Lower lobe of right lung (tissue), 2 donors: ENCODE results near the gene SDK1. TPM values are rescaled to one million over a fixed set of nuclear protein-coding genes. Genes with fewer than 3 reads are reported as not detected.
"Not testable (repeated sequence)": the region's sequence is repeated elsewhere in the genome, so short reads cannot be mapped to it uniquely, and the experiment has no call there.

ENCODE experiments used
- ATAC-seq, 2 donors: fragments of 200-7000 bp; cut with Tn5 transposase; one replicate each; pipeline ENCODE4 v1.9.1; 2020 to 2022; ENCODE audit warnings: mild to moderate bottlenecking in 2 of 2, moderate library complexity in 2 of 2
- DNase-seq: peaks from one replicate; pipeline ENCODE4 v3.0.0-alpha.2; 2020
- H3K27ac ChIP-seq: fragments of 200-600 bp; one replicate; pipeline ENCODE4 v1.8.0; 2022
- H3K27me3 ChIP-seq: fragments of 200-600 bp; one replicate; pipeline ENCODE4 v1.8.0; 2022; ENCODE audit warnings: low read depth
- H3K36me3 ChIP-seq: fragments of 200-600 bp; one replicate; pipeline ENCODE4 v1.8.0; 2022; ENCODE audit warnings: mild to moderate bottlenecking
- H3K4me1 ChIP-seq: fragments of 200-600 bp; one replicate; pipeline ENCODE4 v1.8.0; 2022
- H3K4me3 ChIP-seq: fragments of 200-600 bp; one replicate; pipeline ENCODE4 v1.8.0; 2022; ENCODE audit warnings: mild to moderate bottlenecking
- H3K9me3 ChIP-seq: fragments of 200-600 bp; one replicate; pipeline ENCODE4 v1.8.0; 2022
- intact Hi-C: fragments of 100-400 bp; cut with DNase I; formaldehyde crosslinking; loops from one replicate; pipeline ENCODE4 v1.11.0; 2022
- total RNA-seq: library from RNA; stranded (reverse); fragmentation: NEBNext Ultra II Directional; extraction: Animal tissue kit (Norgen Biotek cat#: 25700); gene quantifications from one replicate; pipeline ENCODE4 v1.2.1, GENCODE V29; 2021
- TF ChIP-seq, protein P1 (sequence below): fragments of 200-600 bp; IDR thresholded peaks from one replicate; pipeline ENCODE4 v1.8.0; 2022; ENCODE audit warnings: antibody characterized with exemption, mild to moderate bottlenecking
- donor health status: DM: no; HTN: yes; CAD: no; lungs with severe emphysema.

Gene SDK1
- total RNA-seq, 1 donor from 2014 or later, result 10.0 TPM

DNA sequence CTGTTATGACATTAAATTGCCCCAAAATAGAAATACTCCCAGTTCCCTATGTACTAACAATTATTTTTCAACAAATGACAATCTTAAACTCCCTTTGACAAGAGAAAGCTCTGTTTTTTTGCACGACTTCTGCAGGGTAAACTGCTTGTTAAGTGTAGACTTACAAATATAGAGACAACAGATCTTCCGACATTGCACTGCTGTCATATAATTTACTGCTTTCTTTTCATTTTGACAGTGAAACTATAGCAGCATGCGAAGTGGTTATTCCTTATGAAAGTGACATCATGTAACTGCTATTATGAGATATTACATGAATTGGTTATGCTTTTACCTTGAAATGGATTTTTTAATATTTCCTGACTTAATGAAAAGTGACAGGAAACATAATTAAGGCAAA lies 659.9 kb downstream of the SDK1 start:
- no peak for DNase-seq
- no peak overlapping the region for H3K27ac ChIP-seq
- no peak overlapping the region for H3K4me3 ChIP-seq
- TF ChIP-seq, protein P1, sequence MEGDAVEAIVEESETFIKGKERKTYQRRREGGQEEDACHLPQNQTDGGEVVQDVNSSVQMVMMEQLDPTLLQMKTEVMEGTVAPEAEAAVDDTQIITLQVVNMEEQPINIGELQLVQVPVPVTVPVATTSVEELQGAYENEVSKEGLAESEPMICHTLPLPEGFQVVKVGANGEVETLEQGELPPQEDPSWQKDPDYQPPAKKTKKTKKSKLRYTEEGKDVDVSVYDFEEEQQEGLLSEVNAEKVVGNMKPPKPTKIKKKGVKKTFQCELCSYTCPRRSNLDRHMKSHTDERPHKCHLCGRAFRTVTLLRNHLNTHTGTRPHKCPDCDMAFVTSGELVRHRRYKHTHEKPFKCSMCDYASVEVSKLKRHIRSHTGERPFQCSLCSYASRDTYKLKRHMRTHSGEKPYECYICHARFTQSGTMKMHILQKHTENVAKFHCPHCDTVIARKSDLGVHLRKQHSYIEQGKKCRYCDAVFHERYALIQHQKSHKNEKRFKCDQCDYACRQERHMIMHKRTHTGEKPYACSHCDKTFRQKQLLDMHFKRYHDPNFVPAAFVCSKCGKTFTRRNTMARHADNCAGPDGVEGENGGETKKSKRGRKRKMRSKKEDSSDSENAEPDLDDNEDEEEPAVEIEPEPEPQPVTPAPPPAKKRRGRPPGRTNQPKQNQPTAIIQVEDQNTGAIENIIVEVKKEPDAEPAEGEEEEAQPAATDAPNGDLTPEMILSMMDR, result no peak
- H3K27me3 ChIP-seq, result no peaks in the 10 kb centered on the region
- no peaks in the 10 kb centered on the region for H3K4me1 ChIP-seq
- H3K9me3 ChIP-seq, result no peaks in the 10 kb centered on the region
- no peak for ATAC-seq
- no peaks in the 10 kb centered on the region for H3K36me3 ChIP-seq
- intact Hi-C loops, result no loop called here

DNA sequence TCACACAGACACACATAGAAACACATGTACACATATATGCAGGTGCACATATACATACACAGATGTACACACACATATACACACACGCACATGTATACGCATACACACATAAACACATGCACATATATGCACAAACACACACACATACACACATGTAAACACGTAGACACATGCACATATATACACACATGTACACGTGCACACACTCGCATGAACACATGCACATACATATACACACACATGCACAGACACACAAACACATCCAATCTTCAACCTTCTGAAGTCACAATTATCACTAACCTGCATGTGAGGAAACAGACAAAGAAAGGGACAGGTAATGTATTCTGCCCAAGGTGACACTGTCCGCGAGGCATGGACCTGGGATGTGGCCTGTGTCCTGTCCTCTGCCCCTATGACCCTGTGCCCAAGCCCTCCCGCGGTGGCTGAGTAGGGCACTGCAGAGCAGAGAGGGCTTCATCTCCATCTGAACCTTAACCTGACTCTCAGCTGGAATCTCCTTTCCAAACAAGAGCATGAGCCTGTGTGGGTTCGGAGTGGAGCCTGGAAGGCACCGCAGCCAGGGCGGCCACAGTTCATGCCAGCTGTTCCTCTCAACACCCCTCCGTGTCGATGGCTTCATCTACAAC lies 660.9 kb downstream of the SDK1 start:
- no peaks in the 10 kb centered on the region for H3K36me3 ChIP-seq
- TF ChIP-seq, protein P1, result no peak

DNA sequence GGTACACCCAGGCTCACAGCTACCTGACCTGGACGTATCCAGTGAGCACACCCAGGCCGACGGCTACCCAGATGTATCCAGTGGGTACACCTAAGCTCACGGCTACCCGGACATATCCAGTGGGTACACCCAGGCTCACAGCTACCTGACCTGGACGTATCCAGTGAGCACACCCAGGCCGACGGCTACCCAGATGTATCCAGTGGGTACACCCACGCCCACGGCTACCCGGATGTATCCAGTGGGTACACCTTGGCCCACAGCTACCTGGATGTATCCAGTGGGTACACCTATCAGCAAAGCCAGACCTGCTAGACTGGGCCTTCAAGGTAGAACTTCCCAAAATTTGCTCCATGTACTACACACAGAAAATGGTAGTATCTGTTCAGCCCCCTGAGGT lies 662.7 kb downstream of the SDK1 start:
- H3K36me3 ChIP-seq, H3K9me3 ChIP-seq, H3K27ac ChIP-seq, intact Hi-C loops, H3K4me3 ChIP-seq, DNase-seq, H3K27me3 ChIP-seq, H3K4me1 ChIP-seq, ATAC-seq: not testable (repeated sequence)

More for the DNA sequence above, 660.9 kb downstream of the SDK1 start:
- no peaks in the 10 kb centered on the region for H3K4me1 ChIP-seq
- no peaks in the 10 kb centered on the region for H3K9me3 ChIP-seq
- H3K4me3 ChIP-seq, result no peak overlapping the region
- DNase-seq, result no peak
- H3K27ac ChIP-seq, result no peak overlapping the region
- intact Hi-C loops, result no loop called here
- ATAC-seq, result no peak
- no peaks in the 10 kb centered on the region for H3K27me3 ChIP-seq

DNA sequence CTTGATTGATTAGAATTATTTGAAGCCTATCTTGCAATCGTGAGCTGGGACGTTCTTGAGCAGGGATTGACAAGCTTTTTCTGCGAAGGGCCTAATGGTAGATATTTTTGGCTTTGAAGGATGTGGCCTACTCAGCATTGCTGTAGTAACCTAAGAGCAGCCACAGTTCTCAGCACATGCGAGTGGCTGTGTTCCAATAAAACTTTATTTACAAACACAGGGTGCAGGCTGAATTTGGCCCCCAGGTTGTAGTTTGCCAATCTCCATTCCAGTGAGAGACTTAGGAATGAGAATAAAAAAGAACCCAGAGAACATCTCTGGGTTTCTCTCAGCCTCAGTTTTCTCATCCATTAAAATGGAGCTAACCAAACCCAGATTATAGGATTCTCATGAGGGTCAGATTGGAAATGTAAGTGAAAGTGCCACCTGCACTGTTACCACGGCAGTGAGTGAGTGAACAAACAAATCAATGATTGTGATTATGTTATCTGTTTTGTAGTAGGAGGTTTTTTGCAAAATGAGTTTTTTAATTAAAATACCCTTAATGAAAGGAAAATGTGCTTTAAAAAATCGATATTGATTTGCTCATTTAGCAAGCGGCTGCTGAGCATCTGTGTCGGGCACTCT lies 664.0 kb downstream of the SDK1 start:
- H3K27me3 ChIP-seq, result no peaks in the 10 kb centered on the region
- no peaks in the 10 kb centered on the region for H3K4me1 ChIP-seq
- intact Hi-C loops, result no loop called here
- DNase-seq (no peak), ATAC-seq (no peak)
- H3K27ac ChIP-seq, result no peak overlapping the region
- H3K9me3 ChIP-seq, result no peaks in the 10 kb centered on the region
- no peaks in the 10 kb centered on the region for H3K36me3 ChIP-seq
- TF ChIP-seq, protein P1, result no peak
- no peak overlapping the region for H3K4me3 ChIP-seq

DNA sequence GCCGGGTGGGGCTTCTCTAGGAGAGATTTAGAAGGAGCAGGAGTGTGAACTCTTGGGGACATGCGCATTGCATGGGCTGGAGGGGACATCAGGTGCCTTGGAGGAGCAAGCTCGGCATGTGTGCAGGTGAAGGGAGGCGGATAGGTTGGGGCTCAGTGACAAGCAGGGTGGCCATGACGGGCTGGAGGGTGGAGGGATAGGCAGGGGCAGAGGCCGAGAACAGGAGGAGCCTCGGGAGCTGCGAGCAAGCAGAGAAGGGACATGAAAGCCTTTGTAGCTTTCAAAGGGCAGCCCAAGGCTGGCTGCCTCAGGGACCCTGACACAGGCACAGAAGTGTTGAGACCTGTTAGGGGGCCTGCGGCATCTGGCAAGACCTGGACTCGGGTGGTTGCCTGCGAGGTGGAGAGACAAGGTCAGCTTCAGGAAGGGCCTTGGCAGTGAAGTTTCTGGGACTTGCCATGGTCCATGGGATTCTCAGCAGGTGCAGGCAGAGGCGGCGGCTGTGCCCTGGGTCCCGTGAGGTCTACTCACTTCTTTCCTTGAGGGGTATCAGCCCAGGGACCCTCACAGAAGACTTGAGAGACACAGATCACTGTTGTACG lies 664.8 kb downstream of the SDK1 start:
- no peak overlapping the region for H3K27ac ChIP-seq
- DNase-seq, result no peak
- TF ChIP-seq, protein P1, result no peak
- no peak overlapping the region for H3K4me3 ChIP-seq
- H3K9me3 ChIP-seq, result no peaks in the 10 kb centered on the region
- no peaks in the 10 kb centered on the region for H3K36me3 ChIP-seq
- ATAC-seq, result no peak
- H3K4me1 ChIP-seq, result no peaks in the 10 kb centered on the region
- intact Hi-C loops, result no loop called here
- H3K27me3 ChIP-seq, result no peaks in the 10 kb centered on the region

DNA sequence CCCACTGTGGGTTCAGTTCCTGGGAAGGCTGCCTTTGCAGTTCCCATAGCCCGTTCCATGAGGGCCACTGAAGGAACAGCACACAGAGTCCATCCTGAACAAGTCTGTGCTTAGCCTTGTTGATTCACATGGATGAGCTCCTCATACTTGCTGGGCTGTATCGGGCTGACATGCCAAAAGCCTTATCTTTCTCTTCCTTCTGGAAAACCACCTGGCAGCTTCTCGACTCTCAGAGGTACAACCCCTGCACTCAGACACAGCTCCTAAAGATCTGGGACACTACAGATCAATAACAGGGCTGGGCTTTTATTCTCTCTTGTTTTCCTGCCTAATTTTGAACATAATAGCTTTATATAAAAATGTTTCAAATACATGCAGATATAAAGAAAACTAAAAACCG lies 667.2 kb downstream of the SDK1 start:
- intact Hi-C loops, result no loop called here
- Histone ChIP-seq H3K4me3 (no peak overlapping the region), H3K27me3 (no peaks in the 10 kb centered on the region), H3K27ac (no peak overlapping the region), H3K36me3 (no peaks in the 10 kb centered on the region), H3K4me1 (no peaks in the 10 kb centered on the region), H3K9me3 (no peaks in the 10 kb centered on the region)
- TF ChIP-seq, protein P1, result no peak
- ATAC-seq, result no peak
- no peak for DNase-seq
